Parietal lobe (tissue), 2 donors: Measurements from ENCODE around the gene MATK. TPM values are rescaled to one million over a fixed set of nuclear protein-coding genes. Genes with fewer than 3 reads are reported as not detected.

Experiments used
- small RNA-seq: library from RNA; depleted of rRNA; stranded (forward); fragments of <200 nt; gene quantifications from one replicate; pipeline ENCODE3, GENCODE V24; 2014; ENCODE audit warnings: low replicate concordance
- total RNA-seq: library from RNA; depleted of rRNA; stranded (reverse); fragments of >200 nt; gene quantifications from one replicate; pipeline ENCODE4 v1.2.3, GENCODE V29; 2014

Gene MATK
- 19.7 TPM for total RNA-seq

GRCh38 chr19:3785938-3786824 lies at the start of gene MATK:
Gene MATK (minus strand): TSS chr19:3786381. CDS start chr19:3785135, 1,246 bp downstream.

GRCh38 chr19:3771906-3772455 lies 14.2 kb downstream of the MATK start, which contains the start of gene RAX2:
Gene RAX2 (minus strand): TSS chr19:3772228. CDS start chr19:3771742, 486 bp downstream.

GRCh38 chr19:3762501-3763459 lies 23.4 kb downstream of the MATK start, which contains the start of gene MRPL54:
Gene MRPL54 (plus strand): TSS chr19:3762682. CDS start chr19:3762701, 19 bp downstream.

GRCh38 chr19:3761382-3762129 lies 24.6 kb downstream of the MATK start, which contains the start of gene APBA3:
Gene APBA3 (minus strand): TSS chr19:3761692. CDS start chr19:3760264, 1,428 bp downstream.

Small RNA genes lying within 50 kb of the gene (small RNA-seq; reads per million reads assigned to genes)
- gene AC005777.1: not detected

Other genes starting within 250 kb of the MATK start
- gene TEKTIP1, start 247.2 kb downstream of the MATK start, total RNA-seq: not detected
- 42.9 TPM for gene MFSD12, start 228.8 kb downstream of the MATK start, total RNA-seq
- 11.0 TPM for gene HMG20B, start 213.4 kb downstream of the MATK start, total RNA-seq
- gene GIPC3, start 200.9 kb downstream of the MATK start, total RNA-seq: under 0.01 TPM
- 0.63 TPM for gene TBXA2R, start 179.5 kb downstream of the MATK start, total RNA-seq
- 26.6 TPM for gene CACTIN, start 159.6 kb downstream of the MATK start, total RNA-seq
- 32.9 TPM for gene PIP5K1C, start 85.9 kb downstream of the MATK start, total RNA-seq
- not detected for gene TJP3, start 78.0 kb downstream of the MATK start, total RNA-seq
- gene APBA3, start 24.7 kb downstream of the MATK start, total RNA-seq: 25.4 TPM
- gene MRPL54, start 23.7 kb downstream of the MATK start, total RNA-seq: 14.7 TPM
- gene RAX2, start 14.2 kb downstream of the MATK start, total RNA-seq: not detected
- gene ZFR2, start 82.7 kb upstream of the MATK start, total RNA-seq: 15.0 TPM
- 109 TPM for gene ATCAY, start 94.3 kb upstream of the MATK start, total RNA-seq
- gene NMRK2, start 146.7 kb upstream of the MATK start, total RNA-seq: not detected
- 62.6 TPM for gene DAPK3, start 184.7 kb upstream of the MATK start, total RNA-seq
- gene EEF2, start 199.1 kb upstream of the MATK start, total RNA-seq: 1,934 TPM
- 29.7 TPM for gene PIAS4, start 221.4 kb upstream of the MATK start, total RNA-seq